Central memory CD8-positive, alpha-beta T cell (primary cell): ENCODE data around the gene SCARB1.

ENCODE experiments used
- ATAC-seq: fragments of 150-1000 bp; cut with Tn5 transposase; replicated peaks from 2 replicates; pipeline ENCODE4 v1.10.0; 2022; ENCODE audit warnings: mild to moderate bottlenecking, moderate FRiP score, moderate number of reproducible peaks; ENCODE audit not compliant: poor library complexity, severe bottlenecking; ENCODE audit errors: extremely low read depth
- DNase-seq, 2 donors: peaks; one replicate each; pipeline ENCODE4 v3.0.0; 2021; ENCODE audit warnings: low spot score in 2 of 2
- H3K27ac Mint-ChIP-seq: one replicate; pipeline ENCODE4 v1.8.0; 2022; ENCODE audit warnings: low read depth, mild to moderate bottlenecking, moderate library complexity, mixed read lengths
- H3K27me3 Mint-ChIP-seq: one replicate; pipeline ENCODE4 v1.8.0; 2022; ENCODE audit warnings: mixed read lengths
- H3K36me3 Mint-ChIP-seq: one replicate; pipeline ENCODE4 v1.8.0; 2022; ENCODE audit warnings: mild to moderate bottlenecking, moderate library complexity, mixed read lengths; ENCODE audit not compliant: insufficient read depth
- H3K4me1 Mint-ChIP-seq: one replicate; pipeline ENCODE4 v1.8.0; 2022; ENCODE audit warnings: mixed read lengths
- H3K4me3 Mint-ChIP-seq: one replicate; pipeline ENCODE4 v1.8.0; 2022; ENCODE audit warnings: mild to moderate bottlenecking, moderate library complexity, mixed read lengths
- H3K9me3 Mint-ChIP-seq: one replicate; pipeline ENCODE4 v1.8.0; 2022; ENCODE audit warnings: mixed read lengths

The SCARB1 gene

DNA sequence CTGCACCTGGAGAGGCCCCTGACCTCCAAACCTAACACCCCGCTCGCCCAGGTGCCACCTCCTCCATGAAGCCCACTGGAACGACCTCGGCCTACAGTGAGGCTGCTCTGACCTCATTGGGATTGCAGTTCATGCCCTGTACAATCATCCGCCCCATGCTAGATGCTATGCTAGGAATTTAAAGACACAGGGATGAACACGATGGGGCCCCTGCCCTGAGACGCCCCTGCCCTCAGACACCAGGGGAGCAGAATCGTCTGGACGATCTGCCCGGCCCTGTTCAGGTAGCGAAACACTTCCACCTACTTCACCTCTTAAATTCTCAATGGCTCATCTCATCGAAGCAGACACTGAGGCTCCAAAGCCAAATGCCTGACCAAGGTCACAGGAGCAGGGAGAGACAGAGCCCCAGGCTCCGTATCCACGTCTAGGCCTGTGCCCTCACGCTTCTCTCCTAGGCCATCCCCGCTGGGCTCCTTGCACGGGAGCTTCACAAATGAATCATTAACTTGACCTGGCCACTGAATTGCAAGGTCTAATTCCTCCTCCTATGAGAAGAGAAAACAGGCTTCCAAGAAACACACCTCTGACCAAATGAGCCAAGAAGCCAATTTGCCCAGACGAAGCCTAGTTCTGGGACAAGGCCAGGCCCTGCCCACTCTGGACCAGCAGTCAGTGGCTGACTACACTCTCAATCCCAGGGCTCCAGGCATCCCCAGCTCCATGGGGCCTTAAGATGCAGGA lies 35.2 kb downstream of the SCARB1 start:
- no peak for DNase-seq
- H3K4me3 Mint-ChIP-seq = no peak overlapping the region
- no peaks in the 10 kb centered on the region for H3K27me3 Mint-ChIP-seq
- no peak for ATAC-seq
- peaks cover 6% of the 10 kb centered on the region for H3K9me3 Mint-ChIP-seq
- no peak overlapping the region for H3K27ac Mint-ChIP-seq
- H3K36me3 Mint-ChIP-seq = peaks cover 4% of the 10 kb centered on the region
- H3K4me1 Mint-ChIP-seq = no peaks in the 10 kb centered on the region

DNA sequence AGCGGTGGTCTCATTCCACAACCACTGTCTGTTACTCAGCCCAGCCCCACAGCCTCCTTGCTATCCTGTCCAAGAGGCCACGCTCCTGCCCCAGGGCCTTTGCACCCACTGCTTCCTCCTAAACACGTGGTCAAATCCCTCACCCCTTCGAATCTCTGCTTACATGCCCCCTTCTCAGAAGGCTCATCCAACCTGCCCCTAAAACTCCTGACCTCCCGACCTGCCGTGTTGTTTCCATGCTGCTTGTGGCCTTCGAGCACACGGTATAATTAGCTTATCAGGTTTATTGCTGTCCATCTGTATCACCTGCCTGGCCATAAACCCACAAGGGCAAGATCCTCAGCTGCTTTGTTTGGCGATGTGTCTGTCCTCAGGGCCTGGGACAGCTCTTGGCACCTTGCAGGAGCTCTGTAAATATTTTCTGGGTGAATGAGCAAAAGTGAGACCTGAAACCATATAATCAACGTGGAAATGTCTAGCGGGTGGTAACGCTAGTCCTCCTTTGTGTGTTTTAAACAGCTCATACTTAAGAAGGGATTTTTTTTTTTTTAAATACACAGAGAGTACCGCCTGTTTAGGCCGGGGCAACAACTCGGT lies 36.0 kb downstream of the SCARB1 start:
- H3K9me3 Mint-ChIP-seq = peaks cover 6% of the 10 kb centered on the region
- H3K4me3 Mint-ChIP-seq = no peak overlapping the region
- no peaks in the 10 kb centered on the region for H3K4me1 Mint-ChIP-seq
- H3K27ac Mint-ChIP-seq = no peak overlapping the region
- DNase-seq (no peak), ATAC-seq (no peak)
- H3K36me3 Mint-ChIP-seq = peaks cover 4% of the 10 kb centered on the region
- H3K27me3 Mint-ChIP-seq = no peaks in the 10 kb centered on the region

DNA sequence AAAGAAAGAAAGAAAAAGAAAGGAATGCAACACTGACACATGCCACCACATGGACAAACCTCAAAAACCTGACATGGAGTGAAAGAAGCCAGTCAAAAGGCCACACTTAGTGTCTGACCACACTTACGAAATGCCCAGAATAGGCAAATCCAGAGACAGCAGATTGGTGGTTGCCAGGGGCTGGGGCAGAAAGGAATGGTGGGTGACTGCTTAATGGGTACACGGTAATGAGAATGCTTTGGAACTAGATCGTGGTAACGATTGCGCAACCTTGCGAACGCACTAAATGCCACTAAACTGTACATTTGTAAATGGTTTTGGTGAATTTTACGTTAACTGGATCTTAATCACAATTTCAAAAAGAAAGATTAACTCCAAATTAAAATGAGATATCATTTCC lies 39.5 kb downstream of the SCARB1 start:
- H3K9me3 Mint-ChIP-seq = no peaks in the 10 kb centered on the region
- H3K4me1 Mint-ChIP-seq = no peaks in the 10 kb centered on the region
- H3K27me3 Mint-ChIP-seq = no peaks in the 10 kb centered on the region
- no peak overlapping the region for H3K27ac Mint-ChIP-seq
- ATAC-seq (no peak), DNase-seq (no peak)
- peaks cover 4% of the 10 kb centered on the region for H3K36me3 Mint-ChIP-seq
- H3K4me3 Mint-ChIP-seq = no peak overlapping the region

DNA sequence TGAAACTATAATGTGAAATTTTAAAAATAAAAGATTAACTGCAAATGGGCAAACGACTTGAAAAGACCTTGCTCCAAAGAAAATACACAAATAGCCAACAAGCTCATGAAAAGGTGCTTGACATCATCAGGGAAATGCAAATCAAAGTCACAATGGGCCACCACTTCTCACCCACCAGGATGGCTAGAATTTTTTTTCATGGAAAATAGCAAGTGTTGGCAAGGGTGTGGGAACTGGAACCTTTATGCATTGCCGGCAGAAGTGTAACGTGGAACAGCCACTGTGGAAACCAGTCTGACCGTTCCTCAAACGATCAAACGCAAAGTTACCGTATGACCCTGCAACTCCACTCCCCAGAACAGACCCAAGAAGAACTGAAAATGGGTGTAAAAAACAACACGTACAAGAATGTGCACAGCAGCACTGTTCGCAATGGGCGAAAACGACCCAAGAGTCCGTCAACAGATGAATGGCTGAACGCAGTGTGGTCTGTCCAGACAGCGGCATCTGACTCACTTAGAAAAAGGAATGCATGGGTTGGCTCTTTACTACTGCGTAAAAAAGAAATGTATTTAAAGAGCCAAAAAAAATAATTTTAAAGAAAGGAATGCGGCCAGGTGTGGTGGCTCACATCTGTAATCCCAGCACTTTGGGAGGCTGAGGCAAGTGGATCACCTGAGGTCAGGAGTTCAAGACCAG lies 40.2 kb downstream of the SCARB1 start:
- DNase-seq (no peak), ATAC-seq (no peak)
- Mint-ChIP-seq H3K4me3 (no peak overlapping the region), H3K36me3 (peaks cover 4% of the 10 kb centered on the region), H3K4me1 (no peaks in the 10 kb centered on the region), H3K27ac (no peak overlapping the region), H3K9me3 (no peaks in the 10 kb centered on the region), H3K27me3 (no peaks in the 10 kb centered on the region)

DNA sequence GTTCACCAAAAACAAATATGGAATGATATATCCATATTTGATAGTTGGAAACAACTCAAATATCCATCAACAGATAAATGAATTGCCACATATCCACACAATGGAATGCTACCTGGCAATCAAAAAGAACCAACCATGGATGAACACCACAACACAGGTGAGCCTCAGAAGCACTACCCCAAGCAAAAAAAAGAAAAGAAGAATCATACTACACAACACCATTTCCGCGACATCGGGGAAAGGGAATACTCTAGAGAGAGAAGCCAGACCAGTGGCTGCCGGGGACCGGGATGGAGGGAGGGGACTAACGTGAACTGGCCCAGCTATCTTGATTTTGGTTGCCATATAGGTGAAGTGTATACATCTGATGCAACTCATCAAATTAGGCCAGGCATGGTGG lies 41.4 kb downstream of the SCARB1 start:
- Mint-ChIP-seq H3K4me1 (no peaks in the 10 kb centered on the region), H3K4me3 (no peak overlapping the region), H3K9me3 (no peaks in the 10 kb centered on the region), H3K27me3 (no peaks in the 10 kb centered on the region), H3K27ac (no peak overlapping the region), H3K36me3 (peaks cover 2% of the 10 kb centered on the region)
- ATAC-seq (no peak), DNase-seq (no peak)

DNA sequence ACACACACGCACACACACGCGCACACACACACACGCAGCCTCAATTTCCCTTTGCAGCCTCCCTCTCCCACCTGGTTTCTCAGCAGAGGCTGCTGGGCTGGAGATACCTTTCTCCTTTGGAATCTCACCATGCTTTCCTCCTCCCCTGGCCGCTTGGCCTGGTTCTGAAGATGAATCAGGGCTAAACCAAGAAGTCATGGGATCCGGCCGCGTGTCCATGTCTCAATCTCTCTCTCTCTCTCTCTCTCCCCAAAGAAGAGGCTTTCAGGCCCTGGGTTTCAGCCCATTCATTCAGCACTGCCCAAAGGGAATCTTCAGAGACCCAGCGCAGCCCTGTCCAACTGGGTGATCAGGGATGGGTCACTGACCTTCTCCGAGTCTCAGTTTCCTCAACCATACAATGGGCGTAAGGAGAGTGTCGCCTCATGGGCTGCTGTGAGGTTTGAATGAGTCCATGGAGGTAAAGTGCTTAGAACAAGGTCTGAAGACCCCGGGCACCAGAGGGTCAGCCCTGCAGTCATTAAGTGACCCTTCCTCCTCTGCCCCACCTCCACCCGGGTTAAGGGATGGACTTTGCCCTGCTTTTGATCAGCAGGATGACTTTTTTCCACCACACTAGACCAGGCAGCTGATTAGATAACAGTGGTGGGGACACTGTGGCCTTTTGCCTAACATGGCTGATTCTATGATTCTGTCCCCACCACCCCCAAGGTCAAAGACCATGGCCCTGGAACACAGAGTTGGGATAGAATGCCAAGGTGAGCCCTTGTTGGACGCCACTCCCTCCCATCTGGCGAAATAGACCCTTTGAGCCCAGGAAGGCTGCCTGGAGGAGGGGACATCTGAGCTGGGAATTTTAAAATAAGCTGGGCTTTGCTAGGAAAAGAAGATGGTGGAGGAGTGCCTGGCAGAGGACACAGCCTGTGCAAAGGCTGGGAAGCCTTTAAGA lies 42.1 kb downstream of the SCARB1 start:
- H3K9me3 Mint-ChIP-seq = no peaks in the 10 kb centered on the region
- no peaks in the 10 kb centered on the region for H3K27me3 Mint-ChIP-seq
- no peak overlapping the region for H3K4me3 Mint-ChIP-seq
- ATAC-seq (no peak), DNase-seq (no peak)
- H3K27ac Mint-ChIP-seq = no peak overlapping the region
- peaks cover 2% of the 10 kb centered on the region for H3K36me3 Mint-ChIP-seq
- H3K4me1 Mint-ChIP-seq = no peaks in the 10 kb centered on the region

DNA sequence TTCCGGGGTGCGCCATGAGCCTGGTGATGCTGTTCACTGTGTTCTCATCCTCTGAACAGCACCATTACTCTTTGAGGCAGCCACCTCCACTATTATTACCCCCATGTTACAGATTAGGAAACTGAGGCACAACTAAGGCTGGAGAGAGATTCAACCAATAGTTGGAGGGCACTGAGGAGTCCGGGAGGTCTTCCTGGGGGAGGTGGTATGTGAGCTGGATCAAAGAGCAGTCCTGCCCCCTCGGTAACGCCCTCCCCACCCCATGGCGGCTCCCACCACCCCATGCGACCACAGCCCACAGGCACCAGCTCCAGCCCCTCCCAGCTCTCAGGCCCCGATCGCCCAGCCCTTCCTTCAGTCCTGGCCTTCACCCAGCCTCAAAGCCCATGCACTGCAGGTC lies 43.5 kb downstream of the SCARB1 start:
- H3K4me1 Mint-ChIP-seq = no peaks in the 10 kb centered on the region
- no peak for DNase-seq
- no peaks in the 10 kb centered on the region for H3K9me3 Mint-ChIP-seq
- no peaks in the 10 kb centered on the region for H3K27me3 Mint-ChIP-seq
- ATAC-seq = no peak
- no peak overlapping the region for H3K4me3 Mint-ChIP-seq
- peaks cover 2% of the 10 kb centered on the region for H3K36me3 Mint-ChIP-seq
- no peak overlapping the region for H3K27ac Mint-ChIP-seq

DNA sequence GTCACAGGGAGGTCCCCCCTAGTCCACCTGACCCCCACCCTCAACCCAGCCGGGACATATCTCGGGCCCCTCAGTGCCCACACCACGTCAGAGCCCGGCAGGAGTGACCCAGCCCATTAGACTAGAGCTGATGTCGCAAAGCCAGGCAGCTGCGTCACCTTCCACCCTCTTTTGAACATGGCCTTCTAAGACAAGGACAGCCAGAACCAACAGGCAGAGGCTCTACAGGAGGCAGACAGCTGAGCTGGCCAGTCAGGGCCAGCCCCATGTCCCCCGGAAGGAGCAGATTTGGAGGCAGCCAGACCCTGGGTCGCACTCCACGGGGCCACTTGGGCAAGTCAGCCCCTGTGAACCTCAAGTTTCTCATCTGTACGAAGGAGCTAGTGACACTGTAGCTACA lies 44.1 kb downstream of the SCARB1 start:
- H3K27me3 Mint-ChIP-seq = no peaks in the 10 kb centered on the region
- no peaks in the 10 kb centered on the region for H3K4me1 Mint-ChIP-seq
- peaks cover 3% of the 10 kb centered on the region for H3K36me3 Mint-ChIP-seq
- H3K4me3 Mint-ChIP-seq = no peak overlapping the region
- H3K9me3 Mint-ChIP-seq = no peaks in the 10 kb centered on the region
- no peak for DNase-seq
- no peak for ATAC-seq
- H3K27ac Mint-ChIP-seq = no peak overlapping the region

DNA sequence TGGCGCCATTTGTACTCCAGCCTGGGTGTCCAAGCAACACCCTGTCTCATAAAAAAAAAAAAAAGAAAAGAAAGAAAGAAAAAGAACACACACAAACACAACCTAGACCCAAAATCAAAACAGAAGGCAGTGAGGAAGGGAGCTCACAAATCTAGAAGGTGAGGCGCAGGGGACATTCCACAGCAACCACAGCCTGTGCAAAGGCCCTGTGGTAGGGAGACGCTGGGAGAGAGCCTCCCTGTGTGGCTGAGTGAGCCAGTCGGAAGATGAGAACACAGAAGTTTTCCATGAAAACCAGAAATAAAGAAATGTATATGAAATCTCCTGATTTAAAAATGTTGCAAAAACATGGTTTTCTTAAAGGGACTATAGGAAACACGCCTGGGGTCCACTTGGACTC lies 44.6 kb downstream of the SCARB1 start:
- no peak overlapping the region for H3K27ac Mint-ChIP-seq
- no peaks in the 10 kb centered on the region for H3K9me3 Mint-ChIP-seq
- no peak overlapping the region for H3K4me3 Mint-ChIP-seq
- no peaks in the 10 kb centered on the region for H3K27me3 Mint-ChIP-seq
- H3K4me1 Mint-ChIP-seq = no peaks in the 10 kb centered on the region
- H3K36me3 Mint-ChIP-seq = peaks cover 3% of the 10 kb centered on the region
- no peak for DNase-seq
- no peak for ATAC-seq

DNA sequence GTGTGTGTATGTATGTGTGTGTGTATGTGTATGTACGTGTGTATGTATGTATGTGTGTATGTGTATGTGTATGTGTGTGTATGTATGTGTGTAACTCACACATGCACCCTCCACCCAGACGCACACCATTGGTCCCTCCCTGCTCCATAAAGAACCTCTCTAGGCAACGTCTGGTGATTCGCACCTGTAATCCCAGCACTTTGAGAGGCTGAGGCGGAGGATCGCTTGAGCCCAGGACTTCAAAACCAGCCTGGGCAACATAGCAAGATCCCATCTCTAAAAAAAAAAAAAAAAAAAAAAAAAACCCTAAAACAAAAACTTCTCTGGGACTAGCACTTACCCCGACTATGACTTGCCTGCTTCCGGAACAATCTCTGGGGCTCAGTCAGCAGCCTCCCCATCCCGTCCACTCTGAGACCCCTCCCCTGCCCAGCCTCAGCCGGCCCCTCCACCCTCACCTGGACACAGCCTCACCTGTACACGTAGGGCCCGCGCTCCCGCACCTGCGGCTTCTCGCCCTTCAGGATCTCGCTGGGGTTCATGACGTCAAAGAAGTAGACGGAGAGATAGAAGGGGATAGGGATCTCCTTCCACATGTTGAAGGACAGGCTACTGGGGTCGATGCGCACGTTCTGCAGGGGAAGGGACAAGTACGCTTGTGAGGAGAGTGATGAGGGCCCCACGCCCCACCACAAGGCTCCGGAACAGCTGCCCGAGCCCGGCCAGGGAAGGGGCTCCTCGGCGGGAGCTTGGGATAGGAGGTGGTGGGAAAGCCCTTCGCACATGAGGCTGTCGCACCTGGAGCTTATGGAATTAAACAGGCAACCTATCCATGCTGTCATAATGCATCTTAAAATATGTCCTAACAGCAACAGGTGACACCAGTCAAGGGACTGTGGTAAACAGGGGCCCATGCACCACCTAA lies 46.3 kb downstream of the SCARB1 start:
- Mint-ChIP-seq H3K36me3 (peaks cover 3% of the 10 kb centered on the region), H3K9me3 (no peaks in the 10 kb centered on the region), H3K27ac (no peak overlapping the region), H3K27me3 (no peaks in the 10 kb centered on the region), H3K4me1 (no peaks in the 10 kb centered on the region), H3K4me3 (no peak overlapping the region)
- DNase-seq = no peak
- no peak for ATAC-seq

DNA sequence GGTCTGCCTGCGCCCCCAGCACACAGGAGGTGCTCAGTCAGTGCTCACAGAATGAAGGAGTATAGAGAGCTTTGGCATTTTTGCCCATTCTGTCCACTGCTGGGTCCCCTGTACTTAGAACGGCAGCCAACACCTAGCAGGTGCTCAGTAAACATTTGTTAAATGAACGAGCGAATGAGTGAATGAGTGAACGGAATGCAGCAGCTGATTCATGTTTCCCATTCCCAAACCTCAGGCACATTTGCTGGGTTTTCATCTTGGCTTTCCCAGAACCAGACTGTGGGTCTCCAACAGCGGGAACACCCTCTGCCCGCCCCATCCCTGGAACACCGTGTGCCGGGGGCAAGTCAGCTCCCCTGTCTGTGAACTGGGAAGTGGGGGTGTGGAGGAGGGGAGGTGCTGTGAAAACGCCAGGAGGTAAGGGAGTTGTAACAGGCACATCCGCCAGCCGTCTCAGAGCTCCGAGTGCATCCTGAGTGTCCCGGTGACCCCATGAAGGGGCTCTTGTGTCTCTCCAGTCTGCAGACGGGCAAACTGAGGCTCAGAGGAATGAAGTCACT lies 47.3 kb downstream of the SCARB1 start:
- Mint-ChIP-seq H3K36me3 (peaks cover 3% of the 10 kb centered on the region), H3K27me3 (no peaks in the 10 kb centered on the region), H3K27ac (no peak overlapping the region), H3K9me3 (no peaks in the 10 kb centered on the region), H3K4me1 (no peaks in the 10 kb centered on the region), H3K4me3 (no peak overlapping the region)
- DNase-seq (no peak), ATAC-seq (no peak)
